IMR-90 (cell line): ENCODE results near the gene ATP2C2. TPM values are rescaled to one million over a fixed set of nuclear protein-coding genes. Genes with fewer than 3 reads are reported as not detected.

Experiments
- ATAC-seq: fragments of 200-7000 bp; cut with Tn5 transposase; 2 replicates; pipeline ENCODE4 v1.9.1; 2020; ENCODE audit warnings: low read depth, mild to moderate bottlenecking, moderate library complexity
- BruUV-seq: library from RNA; stranded (reverse); fragments of 400-500 nt; replicated peaks from 2 replicates; lab custom pipeline; 2021; lab: Mats Ljungman, UMichigan
- CTCF ChIA-PET: fragments of 300-600 bp; formaldehyde crosslinking; extraction: SDS; loops from one replicate; lab custom pipeline; 2021; ENCODE audit warnings: antibody characterized with exemption; lab: Yijun Ruan, JAX
- POLR2A ChIA-PET: fragments of 300-600 bp; sonication (Branson Sonifier 250); formaldehyde crosslinking; loops from one replicate; lab custom pipeline; 2022; ENCODE audit warnings: antibody characterized with exemption; ENCODE audit not compliant: unreplicated experiment; lab: Charles Lee
- DNase-seq: peaks from one replicate; pipeline ENCODE4 v3.0.0; 2013
- H2AFZ ChIP-seq: replicated peaks from 2 replicates; pipeline ENCODE3; 2013; ENCODE audit warnings: low read length, mild to moderate bottlenecking; ENCODE audit not compliant: poor library complexity
- H2AK5ac ChIP-seq: 2 replicates; pipeline ENCODE4 v1.6.1; 2013; ENCODE audit warnings: low read depth, low read length, inconsistent platforms
- H2AK9ac ChIP-seq: replicated peaks from 2 replicates; pipeline ENCODE3; 2013; ENCODE audit warnings: mild to moderate bottlenecking, low read depth, low read length, moderate library complexity; ENCODE audit not compliant: poor library complexity
- H2BK120ac ChIP-seq: 2 replicates; pipeline ENCODE4 v1.6.1; 2013; ENCODE audit warnings: low read depth, low read length, inconsistent platforms
- H2BK15ac ChIP-seq: 3 replicates; pipeline ENCODE4 v1.6.1; 2013; ENCODE audit warnings: low read depth, low read length, inconsistent platforms
- H2BK20ac ChIP-seq: 2 replicates; pipeline ENCODE4 v1.6.1; 2013; ENCODE audit warnings: low read depth, mild to moderate bottlenecking, inconsistent platforms, low read length, moderate library complexity
- H2BK5ac ChIP-seq: 2 replicates; pipeline ENCODE4 v1.6.1; 2013; ENCODE audit warnings: mild to moderate bottlenecking, low read depth, low read length, inconsistent platforms; ENCODE audit not compliant: poor library complexity, severe bottlenecking
- H3K14ac ChIP-seq: replicated peaks from 2 replicates; pipeline ENCODE4 v1.6.1; 2013; ENCODE audit warnings: low read depth, low read length, inconsistent platforms
- H3K18ac ChIP-seq: 2 replicates; pipeline ENCODE4 v1.6.1; 2013; ENCODE audit warnings: low read depth, low read length, control low read depth
- H3K23ac ChIP-seq: 2 replicates; pipeline ENCODE4 v1.6.1; 2013; ENCODE audit warnings: low read depth, low read length, inconsistent platforms
- H3K27ac ChIP-seq: 2 replicates; pipeline ENCODE4 v1.5.1; 2013; ENCODE audit warnings: mild to moderate bottlenecking, control low read depth, low read length; ENCODE audit not compliant: insufficient read depth
- H3K27me3 ChIP-seq: 2 replicates; pipeline ENCODE4 v1.6.1; 2013; ENCODE audit warnings: low read length; ENCODE audit not compliant: control insufficient read depth, insufficient read depth
- H3K36me3 ChIP-seq: 2 replicates; pipeline ENCODE4 v1.6.1; 2013; ENCODE audit warnings: low read length, mixed read lengths; ENCODE audit not compliant: control insufficient read depth, insufficient read depth
- H3K4ac ChIP-seq: 2 replicates; pipeline ENCODE4 v1.6.1; 2013; ENCODE audit warnings: low read depth, low read length, inconsistent platforms
- H3K4me1 ChIP-seq: 2 replicates; pipeline ENCODE4 v1.6.1; 2013; ENCODE audit warnings: low read length, mixed read lengths; ENCODE audit not compliant: control insufficient read depth, insufficient read depth
- H3K4me2 ChIP-seq: 2 replicates; pipeline ENCODE4 v1.6.1; 2013; ENCODE audit warnings: low read depth, mild to moderate bottlenecking, control low read depth, low read length, moderate library complexity
- H3K4me3 ChIP-seq: 2 replicates; pipeline ENCODE4 v1.5.1; 2013; ENCODE audit warnings: low read depth, mild to moderate bottlenecking, control low read depth, low read length, moderate library complexity; ENCODE audit not compliant: insufficient read depth
- H3K56ac ChIP-seq: 2 replicates; pipeline ENCODE4 v1.6.1; 2013; ENCODE audit warnings: low read length, inconsistent platforms; ENCODE audit not compliant: insufficient read depth; ENCODE audit errors: extremely low read depth
- H3K79me1 ChIP-seq, 2 experiments: 2 replicates each; pipeline ENCODE4 v1.6.1; 2013; ENCODE audit warnings: low read length in 2 of 2, inconsistent platforms in 1 of 2, low read depth in 1 of 2
- H3K9ac ChIP-seq: 2 replicates; pipeline ENCODE4 v1.6.1; 2013; ENCODE audit warnings: low read depth, low read length, control low read depth
- H3K9me1 ChIP-seq: 2 replicates; pipeline ENCODE4 v1.6.1; 2013; ENCODE audit warnings: low read length, inconsistent platforms; ENCODE audit not compliant: insufficient read depth
- H3K9me3 ChIP-seq: 2 replicates; pipeline ENCODE4 v1.6.1; 2013; ENCODE audit warnings: low read length; ENCODE audit not compliant: control insufficient read depth, insufficient read depth
- H4K20me1 ChIP-seq: 2 replicates; pipeline ENCODE4 v1.6.1; 2013; ENCODE audit warnings: low read length, inconsistent platforms; ENCODE audit not compliant: insufficient read depth
- H4K5ac ChIP-seq: 2 replicates; pipeline ENCODE4 v1.6.1; 2013; ENCODE audit warnings: mild to moderate bottlenecking, low read depth, low read length, control low read depth
- H4K8ac ChIP-seq, 2 experiments: 2 replicates each; pipeline ENCODE4 v1.6.1; 2013; ENCODE audit warnings: low read depth in 2 of 2, low read length in 2 of 2, control low read depth in 1 of 2, inconsistent platforms in 1 of 2
- H4K91ac ChIP-seq: 2 replicates; pipeline ENCODE4 v1.6.1; 2013; ENCODE audit warnings: low read depth, low read length, inconsistent platforms; ENCODE audit not compliant: insufficient read depth
- BHLHE40 ChIP-seq: fragments of 150-350 bp; IDR thresholded peaks from 2 replicates; pipeline ENCODE4 v1.6.1; 2016; ENCODE audit warnings: mild to moderate bottlenecking, low read depth, low read length
- CHD1 ChIP-seq: IDR thresholded peaks from 2 replicates; pipeline ENCODE4 v1.6.1; 2012; ENCODE audit warnings: low read depth, low read length, improper control_type of control experiment
- FOS ChIP-seq: fragments of 150-350 bp; IDR thresholded peaks from 2 replicates; pipeline ENCODE4 v1.6.1; 2016; ENCODE audit warnings: low read depth, low read length
- MAZ ChIP-seq: IDR thresholded peaks from 2 replicates; pipeline ENCODE4 v1.6.1; 2012; ENCODE audit warnings: low read depth, mild to moderate bottlenecking, low read length, improper control_type of control experiment, moderate library complexity, borderline replicate concordance
- MXI1 ChIP-seq: IDR thresholded peaks from 2 replicates; pipeline ENCODE4 v1.6.1; 2012; ENCODE audit warnings: low read depth, mild to moderate bottlenecking, low read length, moderate library complexity, borderline replicate concordance
- NFE2L2 ChIP-seq: fragments of 150-350 bp; IDR thresholded peaks from 2 replicates; pipeline ENCODE4 v1.6.1; 2016; ENCODE audit warnings: low read depth, mild to moderate bottlenecking, low read length
- POLR2A ChIP-seq: IDR thresholded peaks from 2 replicates; pipeline ENCODE4 v1.6.1; 2012; ENCODE audit warnings: mild to moderate bottlenecking, low read depth, low read length
- RAD21 ChIP-seq: IDR thresholded peaks from 2 replicates; pipeline ENCODE4 v1.6.1; 2012; ENCODE audit warnings: low read length, improper control_type of control experiment
- RCOR1 ChIP-seq: IDR thresholded peaks from 2 replicates; pipeline ENCODE4 v1.6.1; 2012; ENCODE audit warnings: mild to moderate bottlenecking, low read length, improper control_type of control experiment; ENCODE audit not compliant: insufficient replicate concordance
- SMC3 ChIP-seq: fragments of 150-350 bp; IDR thresholded peaks from 2 replicates; pipeline ENCODE4 v1.6.1; 2016; ENCODE audit warnings: low read depth, mild to moderate bottlenecking, antibody characterized with exemption, low read length, moderate library complexity
- USF2 ChIP-seq: fragments of 150-350 bp; IDR thresholded peaks from 2 replicates; pipeline ENCODE4 v1.6.1; 2017; ENCODE audit warnings: mild to moderate bottlenecking, antibody characterized with exemption, low read length, low read depth
- WGBS, 2 experiments: methylation state at CpG; one replicate each; pipeline versions ENCODE4 v1.1.5 to v1.1.7; 2013; ENCODE audit warnings: missing lambda C conversion rate in 2 of 2; ENCODE audit not compliant: insufficient read length in 1 of 2; ENCODE audit errors: extremely low coverage in 2 of 2; 5-methylcytosine and 5-hydroxymethylcytosine counted together
- dilution Hi-C: fragments of 300-500 bp; cut with HindIII; formaldehyde crosslinking; loops from one replicate; pipeline ENCODE4 v1.14.3; 2018; ENCODE audit warnings: low sequenced_read_pairs; ENCODE audit not compliant: unreplicated experiment
- in situ Hi-C: fragments of 300-500 bp; cut with MboI; formaldehyde crosslinking; loops from 3 replicates; pipeline ENCODE4 v1.14.3; 2019; ENCODE audit warnings: low sequenced_read_pairs, inconsistent platforms, mixed read lengths
- intact Hi-C: fragments of 100-400 bp; cut with micrococcal nuclease; formaldehyde crosslinking; loops from 2 replicates; pipeline ENCODE4 v1.10.0; 2022
- polyA plus RNA-seq, 3 experiments: library from polyadenylated mRNA; depleted of rRNA; stranded (reverse); fragments of >200 nt; gene quantifications; 2 replicates each; pipeline ENCODE4 v1.2.3, GENCODE V29; 2012; ENCODE audit warnings: low replicate concordance in 1 of 3
- total RNA-seq: library from RNA; depleted of rRNA; stranded (reverse); fragments of >200 nt; gene quantifications from 2 replicates; pipeline ENCODE4 v1.2.3, GENCODE V29; 2012
- TF ChIP-seq, protein P1 (sequence below): conservative IDR thresholded peaks from 2 replicates; pipeline ENCODE4 v1.5.1; 2012; ENCODE audit warnings: mild to moderate bottlenecking, low read depth, low read length, improper control_type of control experiment

Gene ATP2C2
- total and polyA plus RNA-seq, 2 of the 4 experiments (the other 2 are of a cell fraction): not detected

- intact Hi-C loops: no loop called here
- POLR2A ChIA-PET: no interaction called here
Measured at GRCh38 chr16:84324434-84325262, 43.7 kb upstream of the ATP2C2 start.

More at GRCh38 chr16:84324434-84325262, 43.7 kb upstream of the ATP2C2 start:
- H4K20me1 ChIP-seq: 0 out of 2 replicates have a peak, but pooled peaks cover 3% of the 10 kb centered on the region
- H3K4ac ChIP-seq: no peak overlapping the region
- H3K4me3 ChIP-seq: no peak overlapping the region
- no peak overlapping the region for H4K91ac ChIP-seq
- H2AK5ac ChIP-seq: no peak overlapping the region
- ATAC-seq: peak; percentile 62; the same call in 1 of the 2 replicates
- H2BK20ac ChIP-seq: no peak overlapping the region
- H2AFZ ChIP-seq: no peak overlapping the region
- no peak overlapping the region for H3K4me2 ChIP-seq
- peak; percentile 35 for DNase-seq
- no TSS peak for BruUV-seq
- H3K9ac ChIP-seq: no peak overlapping the region
- no peak overlapping the region for H2BK15ac ChIP-seq
- H3K56ac ChIP-seq: no peak overlapping the region
- no peak overlapping the region for H3K18ac ChIP-seq
- H3K4me1 ChIP-seq: no peaks in the 10 kb centered on the region
- no peaks in the 10 kb centered on the region for H3K27me3 ChIP-seq
- peaks cover 37% of the 10 kb centered on the region for H3K36me3 ChIP-seq
- H3K27ac ChIP-seq: no peak overlapping the region
- no peak overlapping the region for H4K8ac ChIP-seq
- peak overlapping the region; percentile 30 for H2BK5ac ChIP-seq
- H3K9me1 ChIP-seq: no peaks in the 10 kb centered on the region
- dilution Hi-C loops: no loop called here
- no peak overlapping the region for H2AK9ac ChIP-seq
- H2BK120ac ChIP-seq: no peak overlapping the region
- WGBS, 2 experiments: 73 to 100% methylated on average over 1 to 2 of the region's 2 CpGs
- TF ChIP-seq RAD21: no peak
- no peak for TF ChIP-seq SMC3
- TF ChIP-seq POLR2A: no peak
- TF ChIP-seq USF2: no peak
- TF ChIP-seq BHLHE40: no peak
- no peak for TF ChIP-seq MAZ
- TF ChIP-seq NFE2L2: no peak
- TF ChIP-seq, protein P1, sequence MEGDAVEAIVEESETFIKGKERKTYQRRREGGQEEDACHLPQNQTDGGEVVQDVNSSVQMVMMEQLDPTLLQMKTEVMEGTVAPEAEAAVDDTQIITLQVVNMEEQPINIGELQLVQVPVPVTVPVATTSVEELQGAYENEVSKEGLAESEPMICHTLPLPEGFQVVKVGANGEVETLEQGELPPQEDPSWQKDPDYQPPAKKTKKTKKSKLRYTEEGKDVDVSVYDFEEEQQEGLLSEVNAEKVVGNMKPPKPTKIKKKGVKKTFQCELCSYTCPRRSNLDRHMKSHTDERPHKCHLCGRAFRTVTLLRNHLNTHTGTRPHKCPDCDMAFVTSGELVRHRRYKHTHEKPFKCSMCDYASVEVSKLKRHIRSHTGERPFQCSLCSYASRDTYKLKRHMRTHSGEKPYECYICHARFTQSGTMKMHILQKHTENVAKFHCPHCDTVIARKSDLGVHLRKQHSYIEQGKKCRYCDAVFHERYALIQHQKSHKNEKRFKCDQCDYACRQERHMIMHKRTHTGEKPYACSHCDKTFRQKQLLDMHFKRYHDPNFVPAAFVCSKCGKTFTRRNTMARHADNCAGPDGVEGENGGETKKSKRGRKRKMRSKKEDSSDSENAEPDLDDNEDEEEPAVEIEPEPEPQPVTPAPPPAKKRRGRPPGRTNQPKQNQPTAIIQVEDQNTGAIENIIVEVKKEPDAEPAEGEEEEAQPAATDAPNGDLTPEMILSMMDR: no peak
- TF ChIP-seq CHD1: no peak
- TF ChIP-seq FOS: no peak
- TF ChIP-seq MXI1: no peak
- no peak for TF ChIP-seq RCOR1
- no peak overlapping the region for H3K14ac ChIP-seq
- H3K23ac ChIP-seq: no peak overlapping the region
- H3K9me3 ChIP-seq: no peaks in the 10 kb centered on the region
- H3K79me1 ChIP-seq: no peaks in the 10 kb centered on the region
- H4K5ac ChIP-seq: no peak overlapping the region
- in situ Hi-C loops: no loop called here
- CTCF ChIA-PET: interaction anchor here (0.6 kb wide), 1 partner anchor 138 kb away, joined by 6 read pairs; the partner anchor contains the start of gene TAF1C
